ENCODE results near the gene VPS16.
"Not testable (repeated sequence)": the region's sequence is repeated elsewhere in the genome, so short reads cannot be mapped to it uniquely, and the experiment has no call there.

The VPS16 gene

GRCh38 chr20:2807019-2807418, 33.5 kb upstream of the VPS16 start:
- no peak for DNase-seq (ENCODE audit: low spot score)

GRCh38 chr20:2807929-2808328, 32.6 kb upstream of the VPS16 start:
- not testable (repeated sequence) for DNase-seq (ENCODE audit: low spot score)

DNA sequence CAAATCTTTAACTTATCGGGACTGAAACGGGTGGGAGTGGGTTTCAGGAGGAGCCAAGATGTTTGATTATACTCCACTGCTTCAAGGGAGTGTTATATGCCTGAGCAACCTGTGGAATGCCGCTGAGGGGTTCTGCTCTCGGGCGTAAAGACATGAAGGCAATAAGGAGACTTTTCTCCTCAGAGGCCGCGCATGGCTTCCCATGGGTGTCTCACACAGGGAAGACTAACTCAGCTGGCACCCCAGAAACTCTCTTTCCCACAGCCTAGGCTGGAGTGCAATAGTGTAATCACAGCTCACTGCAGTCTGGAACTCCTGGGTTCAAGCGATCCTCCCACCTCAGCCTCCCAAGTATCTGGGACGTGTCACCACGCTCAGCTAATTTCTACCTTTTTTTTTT, 30.9 kb upstream of the VPS16 start:
- DNase-seq (ENCODE audit: low spot score), result no peak

DNA sequence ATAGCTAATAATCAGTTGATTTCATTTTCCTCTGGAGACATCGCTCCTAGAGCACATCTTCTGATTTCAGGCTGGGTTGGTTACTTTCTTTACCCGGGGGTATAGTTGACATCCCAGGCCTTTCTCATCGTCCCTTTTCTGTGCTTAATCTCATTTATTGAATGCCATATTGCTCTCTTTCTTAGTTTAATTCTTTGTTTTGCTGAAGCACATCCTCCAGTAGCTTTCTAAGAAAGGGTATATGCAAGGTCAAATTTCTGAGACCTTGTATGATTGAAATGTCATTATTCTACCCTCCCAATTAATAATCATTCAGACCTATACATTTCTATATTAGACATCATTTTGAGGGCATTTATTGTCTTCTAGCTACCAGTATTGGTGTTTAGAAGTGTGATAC, 28.4 kb upstream of the VPS16 start:
- DNase-seq (ENCODE audit: low spot score), result no peak

DNA sequence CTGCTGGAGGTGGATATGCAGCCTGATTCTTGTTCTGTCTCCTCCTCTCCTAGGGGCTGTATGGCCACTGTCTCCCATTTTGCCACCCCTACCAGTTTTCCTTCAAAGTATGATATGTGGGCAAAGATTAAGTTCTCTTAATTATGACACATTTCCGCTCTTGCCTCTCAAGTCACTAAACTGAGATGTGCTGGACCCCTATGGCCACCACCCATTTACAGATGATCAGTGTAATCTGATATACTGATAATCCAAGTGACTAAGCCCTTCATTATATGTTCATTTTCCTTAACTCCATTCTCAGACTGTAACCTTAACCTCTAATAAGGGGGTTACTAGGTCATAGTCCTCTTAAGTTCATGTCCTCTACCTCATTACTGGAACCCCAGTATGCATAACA, 26.5 kb upstream of the VPS16 start:
- DNase-seq (ENCODE audit: low spot score), result no peak

DNA sequence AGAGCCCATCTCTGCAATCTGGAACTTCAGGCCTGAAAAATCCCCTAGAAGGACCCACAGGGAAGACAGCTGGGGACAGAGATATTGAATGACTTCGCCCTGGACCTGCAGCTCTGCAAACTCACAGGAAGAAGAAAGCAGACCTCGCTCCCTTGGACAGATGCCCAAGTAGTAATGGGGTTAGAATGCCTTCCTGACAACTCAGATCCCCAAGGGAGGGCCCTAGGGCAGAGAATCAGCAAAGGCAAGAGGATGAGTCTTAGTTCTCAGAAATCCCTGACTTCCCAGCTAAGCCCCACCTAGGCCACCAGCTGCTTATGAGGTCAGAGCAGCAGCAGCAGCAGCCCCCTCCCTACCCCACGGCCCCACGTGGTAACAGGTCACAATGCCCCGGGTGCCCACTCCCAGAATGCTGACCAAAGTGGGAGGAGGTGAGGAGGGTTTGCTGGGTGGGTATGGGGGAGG, 25.9 kb upstream of the VPS16 start, which contains the start of gene C20orf141:
C20orf141 (plus strand) TSS at position 401 of the 465 bp plus-strand sequence. CDS start 198 bp downstream, outside the sequence.
- DNase-seq (ENCODE audit: low spot score), result no peak

- no peak for DNase-seq (ENCODE audit: low spot score)
Observed at GRCh38 chr20:2815242-2815900, 25.2 kb upstream of the VPS16 start.

DNA sequence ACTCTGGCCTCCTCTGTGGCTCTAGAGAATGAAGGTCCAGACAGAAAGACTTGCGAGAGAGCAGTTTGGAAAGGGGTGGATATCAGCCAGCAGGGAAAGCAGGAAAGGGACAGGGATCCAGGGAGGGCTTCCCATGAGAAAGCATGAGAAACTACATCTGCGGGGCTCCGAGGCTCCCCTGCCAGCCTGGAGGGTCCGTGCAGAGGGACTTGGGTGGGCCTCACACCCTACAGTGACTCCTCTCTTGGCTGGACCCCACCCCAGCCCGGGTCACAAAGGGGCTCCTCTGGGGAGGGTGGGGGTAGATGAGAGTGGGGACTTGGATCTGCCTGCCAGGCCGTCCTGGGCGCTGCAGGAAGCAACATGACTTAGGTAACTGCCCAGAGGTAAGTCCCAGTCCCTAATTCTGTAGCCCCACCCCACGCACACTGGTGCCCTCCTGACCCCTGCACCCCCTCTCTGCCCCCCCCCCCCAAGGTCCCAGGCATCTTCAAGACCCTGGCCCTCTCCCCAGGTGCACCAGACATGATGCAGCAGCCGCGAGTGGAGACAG, 24.4 kb upstream of the VPS16 start, which contains the start of gene TMEM239:
TMEM239 (plus strand) TSS at position 335 of the 553 bp plus-strand sequence; CDS start at position 526, 191 bp downstream.
- no peak for DNase-seq (ENCODE audit: low spot score)

- DNase-seq (ENCODE audit: low spot score), result no peak
Observed at GRCh38 chr20:2816583-2817340, 23.8 kb upstream of the VPS16 start.

DNA sequence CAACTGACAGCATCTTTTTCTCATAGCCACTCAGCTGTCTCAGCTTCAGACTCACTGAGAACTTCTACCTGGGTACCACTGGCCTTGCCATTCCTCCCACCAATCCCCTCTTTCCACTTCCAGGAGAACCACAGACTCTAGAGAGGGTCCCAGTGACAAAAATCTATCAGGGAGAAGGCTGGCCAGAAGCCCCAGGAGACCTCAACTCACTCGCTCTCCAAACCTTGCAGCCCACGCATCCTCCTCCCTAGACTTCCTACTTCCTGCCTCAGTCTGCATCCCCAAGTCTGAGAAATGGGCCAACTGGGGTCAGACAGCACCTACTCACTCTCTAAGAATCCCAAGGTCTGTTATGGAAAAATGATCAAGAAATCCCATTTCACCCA, 23.2 kb upstream of the VPS16 start:
- no peak for DNase-seq (ENCODE audit: low spot score)

DNA sequence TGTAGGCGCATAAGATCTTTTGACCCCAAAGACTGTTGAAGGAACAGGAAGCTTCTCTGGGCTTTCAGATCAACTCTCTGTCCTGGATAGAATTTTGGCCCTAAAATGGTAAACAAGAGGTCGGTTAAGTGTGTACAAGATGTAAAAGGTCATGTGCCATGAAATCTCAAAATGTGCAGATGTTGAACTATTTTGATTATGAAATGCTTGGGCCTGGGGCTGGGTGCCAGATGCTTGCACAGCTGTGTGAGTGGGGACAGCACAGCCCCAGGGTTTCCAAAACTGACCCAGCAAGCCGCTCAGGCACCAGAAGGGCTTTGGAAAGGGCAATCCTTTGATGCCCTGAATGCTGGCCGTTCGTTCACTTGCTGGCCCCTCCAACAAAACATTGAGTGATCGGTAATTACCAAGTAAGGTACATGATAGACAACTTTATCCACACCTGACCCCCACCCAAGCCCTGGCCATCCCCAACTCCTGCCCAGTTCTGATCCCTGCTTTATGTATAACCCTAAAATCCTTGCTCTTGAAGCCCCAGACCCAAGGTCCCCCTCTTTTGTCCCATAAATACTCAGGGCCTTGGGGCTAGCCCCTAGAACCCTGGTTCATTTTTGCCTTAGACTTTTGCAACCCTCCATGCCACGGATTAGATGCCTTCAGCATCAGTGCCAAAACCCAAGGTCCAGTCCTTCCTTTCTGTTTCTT, 22.5 kb upstream of the VPS16 start:
- DNase-seq (ENCODE audit: low spot score), result no peak

GRCh38 chr20:2820084-2820895, 20.3 kb upstream of the VPS16 start:
- DNase-seq (ENCODE audit: low spot score), result no peak

GRCh38 chr20:2820896-2821869, 19.4 kb upstream of the VPS16 start:
- DNase-seq (ENCODE audit: low spot score), result no peak

- DNase-seq (ENCODE audit: low spot score), result no peak
Observed at GRCh38 chr20:2822073-2822472, 18.5 kb upstream of the VPS16 start.

DNA sequence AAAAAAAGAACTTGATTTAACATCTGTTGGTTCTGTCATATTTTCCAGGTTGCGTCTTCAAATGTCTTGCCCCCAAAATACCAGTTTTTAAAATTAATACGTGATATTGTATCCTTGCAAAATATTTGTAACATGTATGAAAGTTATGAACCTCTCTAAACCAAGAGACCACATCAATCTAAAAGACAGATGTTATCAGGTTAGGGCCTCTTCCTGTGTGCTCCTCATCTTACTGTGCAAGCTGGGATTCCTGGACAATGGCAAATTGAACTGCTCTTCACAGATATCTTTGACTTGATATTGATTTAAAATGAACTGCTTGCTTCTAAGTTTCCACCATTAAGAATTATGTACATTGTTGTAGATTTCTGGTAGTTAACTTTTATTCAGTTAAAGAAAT, 14.8 kb upstream of the VPS16 start:
- no peak for DNase-seq (ENCODE audit: low spot score)

DNA sequence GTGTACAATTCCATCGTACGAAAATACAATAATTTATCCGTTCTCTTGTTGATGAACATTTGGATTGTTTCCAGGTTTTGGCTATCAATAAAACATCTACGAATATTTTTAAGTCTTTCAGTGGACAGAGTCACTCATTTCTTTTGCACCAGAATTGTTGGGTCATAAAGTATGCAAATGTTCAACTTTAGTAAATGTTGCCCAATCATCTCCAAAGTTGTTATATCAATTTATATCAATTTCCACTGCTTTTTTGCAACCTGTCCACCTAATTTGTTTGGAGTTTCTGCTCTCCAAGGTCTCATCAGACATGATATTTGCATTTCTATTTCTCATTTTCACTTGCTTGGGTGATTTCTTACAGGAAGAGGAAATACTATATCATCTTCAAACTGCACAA, 13.9 kb upstream of the VPS16 start:
- no peak for DNase-seq (ENCODE audit: low spot score)

DNA sequence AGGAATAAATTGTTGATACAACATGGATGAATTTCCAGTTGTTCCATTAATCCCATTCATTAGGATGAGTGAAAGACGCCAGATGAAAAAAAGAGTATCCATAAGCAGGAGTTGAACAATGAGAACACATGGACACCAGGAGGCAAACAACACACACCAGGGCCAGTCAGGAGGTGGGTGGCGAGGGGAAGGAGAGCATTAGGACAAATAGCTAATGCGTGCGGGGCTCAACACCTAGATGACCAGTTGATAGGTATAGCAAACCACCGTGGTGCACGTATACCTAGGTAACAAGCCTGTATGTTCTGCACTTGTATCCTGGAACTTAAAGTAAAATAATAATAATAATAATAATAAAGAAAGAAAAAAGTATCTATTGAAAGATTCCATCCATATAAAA, 11.2 kb upstream of the VPS16 start:
- no peak for DNase-seq (ENCODE audit: low spot score)

- DNase-seq (ENCODE audit: low spot score), result not testable (repeated sequence)
Observed at GRCh38 chr20:2831206-2831605, 9.3 kb upstream of the VPS16 start.

DNA sequence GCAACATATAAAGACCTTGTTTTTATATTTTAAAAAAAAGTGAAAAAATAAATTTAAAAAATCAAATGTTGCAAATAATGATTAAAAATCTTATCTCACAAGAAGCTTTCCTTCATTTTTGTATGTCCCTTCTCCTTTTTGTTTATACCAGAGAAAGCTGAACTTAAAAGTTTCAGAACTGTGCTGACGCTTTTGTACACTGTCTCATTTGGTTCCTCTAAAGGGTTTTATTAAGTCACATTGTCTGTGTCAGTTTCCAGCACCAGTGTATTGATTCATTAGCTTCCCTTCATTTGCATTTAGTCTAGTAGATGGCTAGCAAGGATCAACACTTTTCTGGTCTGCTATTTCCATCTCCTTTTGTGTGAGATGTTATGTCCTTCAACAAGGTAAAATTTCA, 6.8 kb upstream of the VPS16 start:
- DNase-seq (ENCODE audit: low spot score), result no peak

DNA sequence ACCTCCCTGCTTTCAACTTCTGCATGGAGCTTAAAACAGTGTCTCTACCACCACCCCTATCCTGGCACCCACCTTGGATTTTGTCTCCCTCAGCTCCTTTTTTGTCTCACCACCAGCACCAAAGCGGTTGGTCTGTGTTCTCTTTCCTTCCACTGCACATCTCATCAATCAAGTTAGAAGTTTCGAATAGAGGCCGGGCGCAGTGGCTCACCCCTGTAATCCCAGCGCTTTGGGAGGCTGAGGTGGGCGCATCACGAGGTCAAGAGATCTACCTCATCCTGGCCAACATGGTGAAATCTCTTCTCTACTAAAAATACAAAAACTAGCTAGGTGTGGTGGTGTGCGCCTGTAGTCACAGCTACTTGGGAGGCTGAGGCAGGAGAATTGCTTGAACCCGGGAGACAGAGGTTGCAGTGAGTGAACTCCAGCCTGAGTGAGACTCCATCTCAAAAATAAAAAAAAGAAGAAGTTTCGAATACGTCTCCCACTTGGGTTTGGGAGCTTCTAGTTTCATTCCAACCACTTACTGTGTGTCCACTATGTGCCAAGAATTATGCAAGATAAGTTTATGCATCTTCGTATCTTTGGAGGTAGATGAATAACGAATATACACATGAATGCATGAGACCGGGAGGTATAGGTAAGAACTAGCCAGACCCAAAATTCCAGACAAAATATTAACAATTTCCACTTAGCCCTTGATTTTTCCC, 6.0 kb upstream of the VPS16 start:
- DNase-seq (ENCODE audit: low spot score), result no peak

All from HuH-7.5 (cell line).